ENCODE data around the gene EEF1AKMT3.

- TF ChIP-seq EZH2phosphoT487 (IDR thresholded peaks at IDR 0.05; ENCODE audit: low read length): no peak
- no peak for TF ChIP-seq CTCF (IDR thresholded peaks at IDR 0.05; ENCODE audit: low read length)
Measured at GRCh38 chr12:57769594-57769993, 2.8 kb upstream of the EEF1AKMT3 start.

Measured in MM.1S (cell line).